H1 (cell line): ENCODE data around the gene SLC35E1. TPM values are rescaled to one million over a fixed set of nuclear protein-coding genes. Genes with fewer than 3 reads are reported as not detected.

Experiments used
- CTCF ChIA-PET: fragments of 300-600 bp; sonication (Branson Sonifier 250); formaldehyde crosslinking; loops from one replicate; lab custom pipeline; 2021; ENCODE audit not compliant: partially characterized antibody; lab: Charles Lee
- POLR2A ChIA-PET: fragments of 300-600 bp; sonication (Branson Sonifier 250); formaldehyde crosslinking; loops from one replicate; lab custom pipeline; 2021; ENCODE audit warnings: inconsistent platforms; ENCODE audit not compliant: partially characterized antibody; lab: Charles Lee
- DNase-seq, 2 experiments: peaks; one replicate each; pipeline versions ENCODE4 v3.0.0 to v3.0.0-alpha.2; 2010 to 2022; ENCODE audit warnings: low spot score in 2 of 2, low read depth in 1 of 2, mixed read lengths in 1 of 2
- FAIRE-seq: peaks from 2 replicates; lab custom pipeline; 2011; peaks lifted over from hg19 to GRCh38; lab: Jason Lieb, UNC
- H2AFZ ChIP-seq: 2 replicates; pipeline ENCODE4 v1.8.1; 2012; ENCODE audit warnings: low read length, inconsistent platforms
- H2AK5ac ChIP-seq: 2 replicates; pipeline ENCODE4 v1.6.1; 2013; ENCODE audit warnings: low read depth, low read length
- H2BK120ac ChIP-seq: replicated peaks from 2 replicates; pipeline ENCODE3; 2013; ENCODE audit warnings: low read depth, low read length, inconsistent platforms
- H2BK12ac ChIP-seq: 2 replicates; pipeline ENCODE4 v1.6.1; 2013; ENCODE audit warnings: low read depth, low read length
- H2BK15ac ChIP-seq: 2 replicates; pipeline ENCODE4 v1.6.1; 2013; ENCODE audit warnings: low read length
- H2BK20ac ChIP-seq: 2 replicates; pipeline ENCODE4 v1.6.1; 2013; ENCODE audit warnings: low read length
- H2BK5ac ChIP-seq: 2 replicates; pipeline ENCODE4 v1.6.1; 2013; ENCODE audit warnings: low read depth, low read length
- H3K14ac ChIP-seq: 2 replicates; pipeline ENCODE4 v1.6.1; 2013; ENCODE audit warnings: inconsistent platforms; ENCODE audit not compliant: insufficient read length
- H3K18ac ChIP-seq: 2 replicates; pipeline ENCODE4 v1.6.1; 2013; ENCODE audit warnings: low read length; ENCODE audit errors: extremely low read depth
- H3K23ac ChIP-seq: 2 replicates; pipeline ENCODE4 v1.6.1; 2013; ENCODE audit warnings: inconsistent platforms; ENCODE audit not compliant: insufficient read length
- H3K23me2 ChIP-seq: 2 replicates; pipeline ENCODE4 v1.6.1; 2013; ENCODE audit warnings: low read depth, low read length
- H3K27ac ChIP-seq: 2 replicates; pipeline ENCODE4 v1.6.1; 2011; ENCODE audit warnings: low read depth, low read length, inconsistent platforms
- H3K27me3 ChIP-seq, 4 experiments: replicated peaks in 1 of 4; 1 replicate in 1 of 4; 2 replicates in 3 of 4; pipeline versions ENCODE4 v1.6.1 to v1.8.1; 2011 to 2013; ENCODE audit warnings: low read length in 3 of 4, mild to moderate bottlenecking in 3 of 4, inconsistent platforms in 2 of 4, mixed read lengths in 2 of 4, moderate library complexity in 1 of 4; ENCODE audit not compliant: control insufficient read depth in 3 of 4, insufficient read depth in 3 of 4; ENCODE audit errors: extremely low read depth in 1 of 4
- H3K36me3 ChIP-seq, 4 experiments: 2 replicates each; pipeline versions ENCODE4 v1.6.1 to v1.8.1; 2011 to 2013; ENCODE audit warnings: mild to moderate bottlenecking in 4 of 4, low read length in 3 of 4, moderate library complexity in 2 of 4, control low read depth in 1 of 4, inconsistent platforms in 1 of 4; ENCODE audit not compliant: insufficient read depth in 4 of 4, control insufficient read depth in 2 of 4
- H3K4ac ChIP-seq: replicated peaks from 2 replicates; pipeline ENCODE3; 2013; ENCODE audit warnings: low read length, low read depth, mixed read lengths, inconsistent platforms; ENCODE audit not compliant: insufficient read length
- H3K4me1 ChIP-seq, 4 experiments: replicated peaks in 1 of 4; 1 replicate in 1 of 4; 2 replicates in 3 of 4; pipeline versions ENCODE4 v1.6.1 to v1.8.1; 2011 to 2013; ENCODE audit warnings: low read length in 3 of 4, inconsistent platforms in 2 of 4, mixed read lengths in 1 of 4; ENCODE audit not compliant: insufficient read depth in 4 of 4, control insufficient read depth in 3 of 4
- H3K4me2 ChIP-seq, 2 experiments: 2 replicates each; pipeline versions ENCODE4 v1.6.1 to v1.8.1; 2011 to 2013; ENCODE audit warnings: low read depth in 2 of 2, low read length in 2 of 2, control low read depth in 1 of 2, inconsistent platforms in 1 of 2, mild to moderate bottlenecking in 1 of 2; ENCODE audit not compliant: insufficient read depth in 1 of 2
- H3K4me3 ChIP-seq, 4 experiments: fragments of 200-600, 300-600 bp in 1 of 4; sonication (generic), shearing (Covaris generic), sonication (Bioruptor Twin) in 1 of 4; 2 replicates each; pipeline versions ENCODE4 v1.5.1 to v1.8.1; 2011 to 2016; ENCODE audit warnings: low read length in 4 of 4, low read depth in 3 of 4, control low read depth in 2 of 4, inconsistent platforms in 2 of 4, mild to moderate bottlenecking in 2 of 4, mixed read lengths in 1 of 4, moderate library complexity in 1 of 4; ENCODE audit not compliant: insufficient read depth in 2 of 4; ENCODE audit errors: extremely low read depth in 1 of 4
- H3K56ac ChIP-seq: replicated peaks from 2 replicates; pipeline ENCODE3; 2013; ENCODE audit warnings: low read depth, mild to moderate bottlenecking, mixed read lengths, low read length, inconsistent platforms; ENCODE audit not compliant: insufficient read length
- H3K79me1 ChIP-seq: 2 replicates; pipeline ENCODE4 v1.6.1; 2013; ENCODE audit warnings: low read depth, low read length, control low read depth
- H3K79me2 ChIP-seq, 2 experiments: 2 replicates each; pipeline versions ENCODE4 v1.6.1 to v1.8.1; 2012 to 2013; ENCODE audit warnings: low read length in 2 of 2, mild to moderate bottlenecking in 2 of 2, inconsistent platforms in 1 of 2; ENCODE audit not compliant: insufficient read depth in 2 of 2, control insufficient read depth in 1 of 2
- H3K9ac ChIP-seq, 4 experiments: replicated peaks in 1 of 4; 1 replicate in 1 of 4; 2 replicates in 3 of 4; pipeline versions ENCODE4 v1.6.1 to v1.8.1; 2011 to 2013; ENCODE audit warnings: low read depth in 3 of 4, low read length in 3 of 4, control low read depth in 2 of 4, mild to moderate bottlenecking in 2 of 4, moderate library complexity in 2 of 4, inconsistent platforms in 1 of 4; ENCODE audit errors: extremely low read depth in 1 of 4
- H3K9me3 ChIP-seq, 2 experiments: 2 replicates each; pipeline versions ENCODE4 v1.6.1 to v1.8.1; 2012 to 2013; ENCODE audit warnings: mild to moderate bottlenecking in 2 of 2, moderate library complexity in 2 of 2, control low read depth in 1 of 2, inconsistent platforms in 1 of 2, low read depth in 1 of 2, low read length in 1 of 2, mixed read lengths in 1 of 2; ENCODE audit not compliant: insufficient read depth in 2 of 2
- H4K20me1 ChIP-seq, 2 experiments: replicated peaks in 1 of 2; 2 replicates each; pipeline versions ENCODE3 to v1.8.1; 2011 to 2013; ENCODE audit warnings: inconsistent platforms in 2 of 2, low read length in 2 of 2, mild to moderate bottlenecking in 1 of 2; ENCODE audit not compliant: insufficient read depth in 2 of 2, control insufficient read depth in 1 of 2
- H4K5ac ChIP-seq: 2 replicates; pipeline ENCODE4 v1.6.1; 2013; ENCODE audit warnings: low read length, low read depth, mixed read lengths, inconsistent platforms; ENCODE audit not compliant: insufficient read length
- H4K8ac ChIP-seq: 2 replicates; pipeline ENCODE4 v1.8.0; 2013; ENCODE audit warnings: mild to moderate bottlenecking, moderate library complexity, low read length, inconsistent platforms; ENCODE audit not compliant: insufficient read depth; ENCODE audit errors: extremely low read depth
- H4K91ac ChIP-seq: replicated peaks from 2 replicates; pipeline ENCODE3; 2013; ENCODE audit warnings: low read length, mixed read lengths, inconsistent platforms; ENCODE audit not compliant: insufficient read length
- CBX8 ChIP-seq: fragments of 300-800, 300-1000 bp; sonication (generic); IDR thresholded peaks from 2 replicates; pipeline ENCODE4 v1.7.1; 2016; ENCODE audit warnings: low read depth, low read length, borderline replicate concordance
- CEBPB ChIP-seq: IDR thresholded peaks from 2 replicates; pipeline ENCODE4 v1.6.1; 2012; ENCODE audit warnings: low read depth, low read length
- KDM5A ChIP-seq: fragments of 200-600 bp; IDR thresholded peaks from 2 replicates; pipeline ENCODE4 v1.7.1; 2012; ENCODE audit warnings: mild to moderate bottlenecking, low read length, inconsistent platforms, mixed read lengths
- WGBS, 2 experiments: shearing (Covaris generic) in 1 of 2; methylation state at CpG; one replicate each; pipeline versions ENCODE4 v1.1.6 to v1.1.7; 2013 to 2015; ENCODE audit warnings: low lambda C conversion rate in 2 of 2, mixed read lengths in 2 of 2, inconsistent platforms in 1 of 2, low coverage in 1 of 2, missing lambda C conversion rate in 1 of 2; ENCODE audit not compliant: insufficient replicate concordance in 2 of 2, insufficient coverage in 1 of 2, insufficient read length in 1 of 2; ENCODE audit errors: extremely low coverage in 1 of 2, missing lambda C conversion rate in 1 of 2; 5-methylcytosine and 5-hydroxymethylcytosine counted together
- polyA plus RNA-seq, 7 experiments: library from polyadenylated mRNA; depleted of rRNA in 3 of 7; stranded (reverse) in 5 of 7; unstranded in 2 of 7; fragments of >200 nt in 5 of 7; fragments of 200-250 nt in 2 of 7; gene quantifications; 1 replicate in 5 of 7; 2 replicates in 1 of 7; 4 replicates in 1 of 7; pipeline versions ENCODE4 v1.2.1 to v1.2.3, GENCODE V29; 2011 to 2013; ENCODE audit warnings: missing spikeins in 2 of 7, mixed read lengths in 2 of 7
- total RNA-seq: library from RNA; stranded (reverse); fragmentation: NEBNext Ultra II Directional; extraction: Animal tissue kit (Norgen Biotek cat#: 25700); gene quantifications from 2 replicates; pipeline ENCODE4 v1.2.1, GENCODE V29; 2021

SLC35E1 gene
- total and polyA plus RNA-seq, 2 of the 8 experiments (the other 6 are each of a cell fraction or from before 2014, with no cell fraction given), result 26.0 to 31.9 TPM

- WGBS, 2 experiments, result 81% methylated on average over 15 of the region's 15 CpGs; no CpG with 5 or more reads in 1 of the 2 experiments
- FAIRE-seq, result no peak
- CTCF ChIA-PET, result interaction anchor here (0.6 to 6.1 kb wide), 8 partner anchors 11 to 117 kb away, joined by 3 to 67 read pairs (median 5); no protein-coding TSS in a partner anchor
These were observed 55.8 kb downstream of the SLC35E1 start for GRCh38 chr19:16516381-16516780.

More at GRCh38 chr19:16516381-16516780, 55.8 kb downstream of the SLC35E1 start:
- H2AFZ ChIP-seq, result no peak overlapping the region
- no peak overlapping the region for H3K4me3 ChIP-seq
- POLR2A ChIA-PET, result interaction anchor here (1.2 to 4.5 kb wide), 6 partner anchors 10 to 74 kb away, joined by 3 to 34 read pairs (median 5); partner anchors contain the start of genes C19orf44 and CALR3
- H4K8ac ChIP-seq, result no peak overlapping the region
- no peak overlapping the region for H2BK20ac ChIP-seq
- H3K9ac ChIP-seq, result no peak overlapping the region
- no peak overlapping the region for H3K14ac ChIP-seq
- no peaks in the 10 kb centered on the region for H3K9me3 ChIP-seq
- H4K20me1 ChIP-seq, result peaks cover 14 to 22% of the 10 kb centered on the region in 2 experiments
- no peak overlapping the region for H3K56ac ChIP-seq
- no peak overlapping the region for H2BK120ac ChIP-seq
- H3K79me2 ChIP-seq, result no peaks in the 10 kb centered on the region
- no peak for DNase-seq
- no peaks in the 10 kb centered on the region for H3K79me1 ChIP-seq
- TF ChIP-seq CBX8, result no peak
- no peak for TF ChIP-seq CEBPB
- TF ChIP-seq KDM5A, result no peak
- no peak overlapping the region for H4K5ac ChIP-seq
- no peaks in the 10 kb centered on the region for H3K27me3 ChIP-seq
- no peak overlapping the region for H2BK15ac ChIP-seq
- H3K27ac ChIP-seq, result no peak overlapping the region
- H2BK12ac ChIP-seq, result no peak overlapping the region
- H3K4me2 ChIP-seq, result no peak overlapping the region
- no peak overlapping the region for H4K91ac ChIP-seq
- H2BK5ac ChIP-seq, result no peak overlapping the region
- no peak overlapping the region for H3K23ac ChIP-seq
- no peaks in the 10 kb centered on the region for H3K4me1 ChIP-seq
- H3K23me2 ChIP-seq, result no peaks in the 10 kb centered on the region
- no peak overlapping the region for H3K18ac ChIP-seq
- H3K4ac ChIP-seq, result no peak overlapping the region
- peaks cover 23 to 46% (median 44%) of the 10 kb centered on the region in 4 experiments for H3K36me3 ChIP-seq
- H2AK5ac ChIP-seq, result no peak overlapping the region
